ENCODE measurements around the gene QKI.

Gene QKI

GRCh38 chr6:163457637-163458561 lies 43.4 kb downstream of the QKI start:
- Histone ChIP-seq H3K9me3 (ENCODE audit: control insufficient read depth, low read length) (no peaks in the 10 kb centered on the region), H3K27ac (ENCODE audit: insufficient read depth, low read depth, low read length, poor library complexity, severe bottlenecking) (no peak overlapping the region), H3K4me1 (ENCODE audit: control insufficient read depth, insufficient read depth, low read length) (no peaks in the 10 kb centered on the region), H3K4me3 (ENCODE audit: insufficient read depth, low read depth, low read length) (no peak overlapping the region), H3K36me3 (ENCODE audit: control insufficient read depth, insufficient read depth, low read length) (no peaks in the 10 kb centered on the region), H3K27me3 (ENCODE audit: control insufficient read depth, insufficient read depth, low read length, poor library complexity, severe bottlenecking) (no peaks in the 10 kb centered on the region)
- 89 to 90% methylated on average over 2 to 3 of the region's 3 CpGs for WGBS, 2 experiments

GRCh38 chr6:163459007-163459406 lies 44.5 kb downstream of the QKI start:
- H3K4me3 ChIP-seq (ENCODE audit: insufficient read depth, low read depth, low read length), result no peak overlapping the region
- no peaks in the 10 kb centered on the region for H3K9me3 ChIP-seq (ENCODE audit: control insufficient read depth, low read length)
- 91 to 95% methylated on average over 2 of the region's 2 CpGs for WGBS, 2 experiments
- H3K36me3 ChIP-seq (ENCODE audit: control insufficient read depth, insufficient read depth, low read length), result no peaks in the 10 kb centered on the region
- no peaks in the 10 kb centered on the region for H3K4me1 ChIP-seq (ENCODE audit: control insufficient read depth, insufficient read depth, low read length)
- H3K27me3 ChIP-seq (ENCODE audit: control insufficient read depth, insufficient read depth, low read length, poor library complexity, severe bottlenecking), result no peaks in the 10 kb centered on the region
- H3K27ac ChIP-seq (ENCODE audit: insufficient read depth, low read depth, low read length, poor library complexity, severe bottlenecking), result no peak overlapping the region

GRCh38 chr6:163459536-163459935 lies 45.0 kb downstream of the QKI start:
- WGBS, 2 experiments, result 99% methylated on average over 2 of the region's 2 CpGs
- Histone ChIP-seq H3K4me1 (ENCODE audit: control insufficient read depth, insufficient read depth, low read length) (no peaks in the 10 kb centered on the region), H3K27ac (ENCODE audit: insufficient read depth, low read depth, low read length, poor library complexity, severe bottlenecking) (no peak overlapping the region)

GRCh38 chr6:163460307-163460782 lies 45.8 kb downstream of the QKI start:
- no peaks in the 10 kb centered on the region for H3K9me3 ChIP-seq (ENCODE audit: control insufficient read depth, low read length)
- H3K27me3 ChIP-seq (ENCODE audit: control insufficient read depth, insufficient read depth, low read length, poor library complexity, severe bottlenecking), result no peaks in the 10 kb centered on the region
- H3K4me1 ChIP-seq (ENCODE audit: control insufficient read depth, insufficient read depth, low read length), result no peaks in the 10 kb centered on the region
- no peak overlapping the region for H3K4me3 ChIP-seq (ENCODE audit: insufficient read depth, low read depth, low read length)
- H3K27ac ChIP-seq (ENCODE audit: insufficient read depth, low read depth, low read length, poor library complexity, severe bottlenecking), result no peak overlapping the region
- WGBS, 2 experiments, result 70 to 71% methylated on average over 3 to 5 of the region's 5 CpGs
- no peaks in the 10 kb centered on the region for H3K36me3 ChIP-seq (ENCODE audit: control insufficient read depth, insufficient read depth, low read length)

More at GRCh38 chr6:163459536-163459935, 45.0 kb downstream of the QKI start:
- H3K4me3 ChIP-seq (ENCODE audit: insufficient read depth, low read depth, low read length), result no peak overlapping the region
- no peaks in the 10 kb centered on the region for H3K27me3 ChIP-seq (ENCODE audit: control insufficient read depth, insufficient read depth, low read length, poor library complexity, severe bottlenecking)
- no peaks in the 10 kb centered on the region for H3K36me3 ChIP-seq (ENCODE audit: control insufficient read depth, insufficient read depth, low read length)
- no peaks in the 10 kb centered on the region for H3K9me3 ChIP-seq (ENCODE audit: control insufficient read depth, low read length)

GRCh38 chr6:163461696-163462095 lies 47.2 kb downstream of the QKI start:
- 92 to 100% methylated on average over 3 of the region's 3 CpGs for WGBS, 2 experiments
- Histone ChIP-seq H3K36me3 (ENCODE audit: control insufficient read depth, insufficient read depth, low read length) (no peaks in the 10 kb centered on the region), H3K4me3 (ENCODE audit: insufficient read depth, low read depth, low read length) (no peak overlapping the region)

GRCh38 chr6:163463180-163463579 lies 48.7 kb downstream of the QKI start:
- 95 to 98% methylated on average over 4 to 5 of the region's 5 CpGs for WGBS, 2 experiments
- Histone ChIP-seq H3K36me3 (ENCODE audit: control insufficient read depth, insufficient read depth, low read length) (no peaks in the 10 kb centered on the region), H3K27ac (ENCODE audit: insufficient read depth, low read depth, low read length, poor library complexity, severe bottlenecking) (no peak overlapping the region)

More at GRCh38 chr6:163461696-163462095, 47.2 kb downstream of the QKI start:
- H3K27ac ChIP-seq (ENCODE audit: insufficient read depth, low read depth, low read length, poor library complexity, severe bottlenecking), result no peak overlapping the region
- no peaks in the 10 kb centered on the region for H3K4me1 ChIP-seq (ENCODE audit: control insufficient read depth, insufficient read depth, low read length)
- H3K9me3 ChIP-seq (ENCODE audit: control insufficient read depth, low read length), result no peaks in the 10 kb centered on the region
- H3K27me3 ChIP-seq (ENCODE audit: control insufficient read depth, insufficient read depth, low read length, poor library complexity, severe bottlenecking), result no peaks in the 10 kb centered on the region

GRCh38 chr6:163463795-163464194 lies 49.3 kb downstream of the QKI start:
- Histone ChIP-seq H3K4me3 (ENCODE audit: insufficient read depth, low read depth, low read length) (no peak overlapping the region), H3K27me3 (ENCODE audit: control insufficient read depth, insufficient read depth, low read length, poor library complexity, severe bottlenecking) (no peaks in the 10 kb centered on the region), H3K9me3 (ENCODE audit: control insufficient read depth, low read length) (no peaks in the 10 kb centered on the region), H3K36me3 (ENCODE audit: control insufficient read depth, insufficient read depth, low read length) (no peaks in the 10 kb centered on the region), H3K27ac (ENCODE audit: insufficient read depth, low read depth, low read length, poor library complexity, severe bottlenecking) (no peak overlapping the region), H3K4me1 (ENCODE audit: control insufficient read depth, insufficient read depth, low read length) (no peaks in the 10 kb centered on the region)
- WGBS, 2 experiments, result 86 to 100% methylated on average over 1 of the region's 1 CpG

More at GRCh38 chr6:163463180-163463579, 48.7 kb downstream of the QKI start:
- H3K9me3 ChIP-seq (ENCODE audit: control insufficient read depth, low read length), result no peaks in the 10 kb centered on the region
- H3K4me3 ChIP-seq (ENCODE audit: insufficient read depth, low read depth, low read length), result no peak overlapping the region
- H3K4me1 ChIP-seq (ENCODE audit: control insufficient read depth, insufficient read depth, low read length), result no peaks in the 10 kb centered on the region
- no peaks in the 10 kb centered on the region for H3K27me3 ChIP-seq (ENCODE audit: control insufficient read depth, insufficient read depth, low read length, poor library complexity, severe bottlenecking)

- H3K4me1 ChIP-seq (ENCODE audit: control insufficient read depth, insufficient read depth, low read length), result no peaks in the 10 kb centered on the region
- H3K9me3 ChIP-seq (ENCODE audit: control insufficient read depth, low read length), result peaks cover 3% of the 10 kb centered on the region
- no peak overlapping the region for H3K27ac ChIP-seq (ENCODE audit: insufficient read depth, low read depth, low read length, poor library complexity, severe bottlenecking)
- H3K4me3 ChIP-seq (ENCODE audit: insufficient read depth, low read depth, low read length), result no peak overlapping the region
- H3K27me3 ChIP-seq (ENCODE audit: control insufficient read depth, insufficient read depth, low read length, poor library complexity, severe bottlenecking), result no peaks in the 10 kb centered on the region
- no CpG with 5 or more reads among the region's 3 CpGs for WGBS, 2 experiments
- H3K36me3 ChIP-seq (ENCODE audit: control insufficient read depth, insufficient read depth, low read length), result no peaks in the 10 kb centered on the region
Measured at GRCh38 chr6:163466839-163467390, 52.4 kb downstream of the QKI start.

- WGBS, 2 experiments, result 93 to 97% methylated on average over 3 of the region's 3 CpGs
- no peaks in the 10 kb centered on the region for H3K36me3 ChIP-seq (ENCODE audit: control insufficient read depth, insufficient read depth, low read length)
- no peak overlapping the region for H3K4me3 ChIP-seq (ENCODE audit: insufficient read depth, low read depth, low read length)
- peaks cover 3% of the 10 kb centered on the region for H3K9me3 ChIP-seq (ENCODE audit: control insufficient read depth, low read length)
- no peak overlapping the region for H3K27ac ChIP-seq (ENCODE audit: insufficient read depth, low read depth, low read length, poor library complexity, severe bottlenecking)
- no peaks in the 10 kb centered on the region for H3K4me1 ChIP-seq (ENCODE audit: control insufficient read depth, insufficient read depth, low read length)
- H3K27me3 ChIP-seq (ENCODE audit: control insufficient read depth, insufficient read depth, low read length, poor library complexity, severe bottlenecking), result no peaks in the 10 kb centered on the region
Measured at GRCh38 chr6:163468738-163469137, 54.2 kb downstream of the QKI start.

GRCh38 chr6:163469459-163469985 lies 55.0 kb downstream of the QKI start:
- H3K27me3 ChIP-seq (ENCODE audit: control insufficient read depth, insufficient read depth, low read length, poor library complexity, severe bottlenecking), result no peaks in the 10 kb centered on the region
- no peak overlapping the region for H3K27ac ChIP-seq (ENCODE audit: insufficient read depth, low read depth, low read length, poor library complexity, severe bottlenecking)
- no peaks in the 10 kb centered on the region for H3K4me1 ChIP-seq (ENCODE audit: control insufficient read depth, insufficient read depth, low read length)
- WGBS, 2 experiments, result 100% methylated on average over 1 of the region's 1 CpG; no CpG with 5 or more reads in 1 of the 2 experiments
- H3K4me3 ChIP-seq (ENCODE audit: insufficient read depth, low read depth, low read length), result no peak overlapping the region
- no peaks in the 10 kb centered on the region for H3K36me3 ChIP-seq (ENCODE audit: control insufficient read depth, insufficient read depth, low read length)
- peaks cover 3% of the 10 kb centered on the region for H3K9me3 ChIP-seq (ENCODE audit: control insufficient read depth, low read length)

Measured in ectodermal cell (in vitro differentiated cells).